ENCODE results near the gene RBM4.

DNA sequence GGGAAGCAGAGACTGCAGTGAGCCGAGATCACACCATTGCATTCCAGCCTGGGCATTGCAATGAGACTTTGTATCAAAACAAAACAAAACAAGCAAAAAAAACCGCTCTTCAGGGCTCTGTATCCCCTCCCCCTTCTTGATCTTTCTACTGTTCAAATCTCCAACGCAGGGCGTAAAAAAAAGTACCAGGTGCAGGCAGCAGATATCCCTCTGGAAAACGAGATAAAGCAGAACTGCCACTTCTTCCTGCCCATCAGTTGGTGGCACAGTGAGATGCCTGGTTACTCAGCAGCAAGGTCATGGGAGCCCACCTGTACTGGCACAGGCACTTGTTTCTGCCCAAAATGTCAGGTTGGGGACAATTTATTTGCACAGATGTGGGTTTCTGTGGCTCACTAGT lies 34.3 kb upstream of the RBM4 start:
- TF ChIP-seq, protein P1, sequence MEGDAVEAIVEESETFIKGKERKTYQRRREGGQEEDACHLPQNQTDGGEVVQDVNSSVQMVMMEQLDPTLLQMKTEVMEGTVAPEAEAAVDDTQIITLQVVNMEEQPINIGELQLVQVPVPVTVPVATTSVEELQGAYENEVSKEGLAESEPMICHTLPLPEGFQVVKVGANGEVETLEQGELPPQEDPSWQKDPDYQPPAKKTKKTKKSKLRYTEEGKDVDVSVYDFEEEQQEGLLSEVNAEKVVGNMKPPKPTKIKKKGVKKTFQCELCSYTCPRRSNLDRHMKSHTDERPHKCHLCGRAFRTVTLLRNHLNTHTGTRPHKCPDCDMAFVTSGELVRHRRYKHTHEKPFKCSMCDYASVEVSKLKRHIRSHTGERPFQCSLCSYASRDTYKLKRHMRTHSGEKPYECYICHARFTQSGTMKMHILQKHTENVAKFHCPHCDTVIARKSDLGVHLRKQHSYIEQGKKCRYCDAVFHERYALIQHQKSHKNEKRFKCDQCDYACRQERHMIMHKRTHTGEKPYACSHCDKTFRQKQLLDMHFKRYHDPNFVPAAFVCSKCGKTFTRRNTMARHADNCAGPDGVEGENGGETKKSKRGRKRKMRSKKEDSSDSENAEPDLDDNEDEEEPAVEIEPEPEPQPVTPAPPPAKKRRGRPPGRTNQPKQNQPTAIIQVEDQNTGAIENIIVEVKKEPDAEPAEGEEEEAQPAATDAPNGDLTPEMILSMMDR (conservative IDR thresholded peaks at IDR 0.05; ENCODE audit: low read depth, low read length), result no peak
- no peak for TF ChIP-seq CEBPB (IDR thresholded peaks at IDR 0.05; ENCODE audit: low read depth, low read length)
- TF ChIP-seq MAFK (IDR thresholded peaks at IDR 0.05; ENCODE audit: low read depth, low read length), result no peak
- no peak for TF ChIP-seq RAD21 (IDR thresholded peaks at IDR 0.05; ENCODE audit: low read length)
- TF ChIP-seq POLR2A (IDR thresholded peaks at IDR 0.05; ENCODE audit: low read depth, low read length), result no peak
- TF ChIP-seq SMC3 (IDR thresholded peaks at IDR 0.05; ENCODE audit: low read depth, low read length), result no peak
- no peak for TF ChIP-seq BHLHE40 (IDR thresholded peaks at IDR 0.05; ENCODE audit: low read depth, low read length)
- TF ChIP-seq, protein P2, sequence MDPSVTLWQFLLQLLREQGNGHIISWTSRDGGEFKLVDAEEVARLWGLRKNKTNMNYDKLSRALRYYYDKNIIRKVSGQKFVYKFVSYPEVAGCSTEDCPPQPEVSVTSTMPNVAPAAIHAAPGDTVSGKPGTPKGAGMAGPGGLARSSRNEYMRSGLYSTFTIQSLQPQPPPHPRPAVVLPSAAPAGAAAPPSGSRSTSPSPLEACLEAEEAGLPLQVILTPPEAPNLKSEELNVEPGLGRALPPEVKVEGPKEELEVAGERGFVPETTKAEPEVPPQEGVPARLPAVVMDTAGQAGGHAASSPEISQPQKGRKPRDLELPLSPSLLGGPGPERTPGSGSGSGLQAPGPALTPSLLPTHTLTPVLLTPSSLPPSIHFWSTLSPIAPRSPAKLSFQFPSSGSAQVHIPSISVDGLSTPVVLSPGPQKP (IDR thresholded peaks at IDR 0.05; ENCODE audit: borderline replicate concordance, low read depth, low read length), result no peak
- TF ChIP-seq RCOR1 (IDR thresholded peaks at IDR 0.05; ENCODE audit: insufficient replicate concordance, low read length), result no peak
- TF ChIP-seq RFX5 (IDR thresholded peaks at IDR 0.05; ENCODE audit: low read depth, low read length), result no peak
- TF ChIP-seq MAZ (IDR thresholded peaks at IDR 0.05; ENCODE audit: borderline replicate concordance, low read depth, low read length), result no peak
- no peak for TF ChIP-seq FOS (IDR thresholded peaks at IDR 0.05; ENCODE audit: low read depth, low read length)
